SK-N-SH (cell line): ENCODE measurements around the gene PLA2G2D. TPM values are rescaled to one million over a fixed set of nuclear protein-coding genes. Genes with fewer than 3 reads are reported as not detected.

ENCODE experiments used
- CTCF ChIA-PET: fragments of 300-600, 350-600 bp; formaldehyde crosslinking; extraction: SDS; loops from one replicate; lab custom pipeline; 2021; lab: Yijun Ruan, JAX
- POLR2A ChIA-PET: fragments of 350-600 bp; sonication (Branson Sonifier 250); formaldehyde crosslinking; extraction: SDS; loops from one replicate; lab custom pipeline; 2020; ENCODE audit warnings: antibody characterized with exemption, inconsistent platforms; lab: Yijun Ruan, JAX
- DNase-seq: peaks from one replicate; pipeline ENCODE4 v3.0.0; 2012
- H2AFZ ChIP-seq: fragments of 200-600 bp; sonication (generic); 2 replicates; pipeline ENCODE4 v1.8.1; 2016; ENCODE audit warnings: antibody characterized with exemption, mild to moderate bottlenecking, low read depth
- H3F3A ChIP-seq: fragments of 200-600 bp; sonication (generic); replicated peaks from 2 replicates; pipeline ENCODE3; 2016; ENCODE audit warnings: antibody characterized with exemption, mild to moderate bottlenecking; ENCODE audit not compliant: insufficient read depth
- H3K27ac ChIP-seq, 2 experiments: fragments of 200-500 bp in 1 of 2; fragments of 200-600 bp in 1 of 2; sonication (Bioruptor generic) in 1 of 2; sonication (generic), shearing (Covaris generic) in 1 of 2; 2 replicates each; pipeline versions ENCODE4 v1.5.1 to v1.6.1; 2014 to 2016; ENCODE audit warnings: low read depth in 2 of 2, inconsistent platforms in 1 of 2, low read length in 1 of 2, mild to moderate bottlenecking in 1 of 2, mixed read lengths in 1 of 2
- H3K27me3 ChIP-seq: fragments of 200-600 bp; sonication (generic), shearing (Covaris generic); 2 replicates; pipeline ENCODE4 v1.6.1; 2016; ENCODE audit warnings: mixed run types; ENCODE audit not compliant: insufficient read depth
- H3K36me3 ChIP-seq, 2 experiments: fragments of 200-500 bp in 1 of 2; fragments of 200-600 bp in 1 of 2; sonication (Bioruptor generic) in 1 of 2; sonication (generic) in 1 of 2; replicated peaks in 1 of 2; 2 replicates each; pipeline versions ENCODE3 to v1.5.1; 2014 to 2016; ENCODE audit warnings: low read length in 1 of 2, mild to moderate bottlenecking in 1 of 2; ENCODE audit not compliant: insufficient read depth in 2 of 2, control insufficient read depth in 1 of 2
- H3K4me1 ChIP-seq, 2 experiments: fragments of 200-500 bp in 1 of 2; fragments of 200-600 bp in 1 of 2; sonication (Bioruptor generic) in 1 of 2; sonication (generic), shearing (Covaris generic) in 1 of 2; 2 replicates each; pipeline versions ENCODE4 v1.5.1 to v1.6.1; 2014 to 2016; ENCODE audit warnings: low read depth in 1 of 2, low read length in 1 of 2, mixed run types in 1 of 2; ENCODE audit not compliant: insufficient read depth in 2 of 2, control insufficient read depth in 1 of 2
- H3K4me2 ChIP-seq: fragments of 200-600 bp; sonication (generic), shearing (Covaris generic); 2 replicates; pipeline ENCODE4 v1.6.1; 2017; ENCODE audit warnings: mixed run types
- H3K4me3 ChIP-seq, 2 experiments: fragments of 200-500 bp in 1 of 2; fragments of 200-600 bp in 1 of 2; sonication (Bioruptor generic) in 1 of 2; sonication (generic), shearing (Covaris generic) in 1 of 2; 2 replicates each; pipeline versions ENCODE4 v1.5.1 to v1.8.1; 2014 to 2016; ENCODE audit warnings: low read depth in 2 of 2, inconsistent platforms in 1 of 2, low read length in 1 of 2, mild to moderate bottlenecking in 1 of 2, mixed read lengths in 1 of 2, moderate library complexity in 1 of 2
- H3K79me2 ChIP-seq: fragments of 200-600 bp; sonication (generic); 2 replicates; pipeline ENCODE4 v1.8.1; 2017; ENCODE audit warnings: mild to moderate bottlenecking; ENCODE audit not compliant: insufficient read depth
- H3K9ac ChIP-seq: fragments of 200-600 bp; sonication (generic); 2 replicates; pipeline ENCODE4 v1.6.1; 2017; ENCODE audit warnings: mixed run types
- H3K9me2 ChIP-seq: fragments of 200-600 bp; sonication (generic); 2 replicates; pipeline ENCODE4 v1.6.1; 2017; ENCODE audit warnings: mixed run types
- H3K9me3 ChIP-seq: fragments of 200-600 bp; sonication (generic); 2 replicates; pipeline ENCODE4 v1.6.1; 2017; ENCODE audit warnings: mixed run types, mild to moderate bottlenecking, moderate library complexity
- H4K20me1 ChIP-seq: fragments of 200-600 bp; sonication (generic); 2 replicates; pipeline ENCODE4 v1.6.1; 2017; ENCODE audit warnings: mild to moderate bottlenecking, mixed run types; ENCODE audit not compliant: insufficient read depth
- CTCF ChIP-seq: fragments of 200-600 bp; sonication (generic); IDR thresholded peaks from 2 replicates; pipeline ENCODE4 v1.6.1; 2017; ENCODE audit warnings: antibody characterized with exemption, mild to moderate bottlenecking, moderate library complexity
- ELF1 ChIP-seq: IDR thresholded peaks from 2 replicates; pipeline ENCODE4 v1.4.0; 2012
- EP300 ChIP-seq, 2 experiments: IDR thresholded peaks; 2 replicates each; pipeline versions ENCODE4 v1.4.0 to v1.6.1; 2012; ENCODE audit warnings: borderline replicate concordance in 1 of 2, low read depth in 1 of 2, low read length in 1 of 2
- MAX ChIP-seq: IDR thresholded peaks from 2 replicates; pipeline ENCODE4 v1.4.0; 2012; ENCODE audit warnings: low read depth
- NFIC ChIP-seq: IDR thresholded peaks from 2 replicates; pipeline ENCODE4 v1.4.0; 2012; ENCODE audit warnings: borderline replicate concordance
- NRF1 ChIP-seq: IDR thresholded peaks from 2 replicates; pipeline ENCODE4 v1.6.1; 2012; ENCODE audit warnings: low read depth, mild to moderate bottlenecking, low read length
- PBX3 ChIP-seq: IDR thresholded peaks from 2 replicates; pipeline ENCODE4; 2012
- POLR2AphosphoS5 ChIP-seq: IDR thresholded peaks from 2 replicates; pipeline ENCODE4 v1.6.1; 2012; ENCODE audit warnings: low read depth, low read length
- RAD21 ChIP-seq: IDR thresholded peaks from 2 replicates; pipeline ENCODE4 v1.6.1; 2012; ENCODE audit warnings: mild to moderate bottlenecking, low read length
- RFX5 ChIP-seq: IDR thresholded peaks from 2 replicates; pipeline ENCODE4 v1.6.1; 2012; ENCODE audit warnings: mild to moderate bottlenecking, improper control_type of control experiment, low read length
- SMC3 ChIP-seq: IDR thresholded peaks from 2 replicates; pipeline ENCODE4 v1.6.1; 2012; ENCODE audit warnings: low read depth, low read length, improper control_type of control experiment
- TCF12 ChIP-seq: IDR thresholded peaks from 2 replicates; pipeline ENCODE4 v1.4.0; 2012
- TEAD4 ChIP-seq: IDR thresholded peaks from 2 replicates; pipeline ENCODE4 v1.4.0; 2012; ENCODE audit warnings: mild to moderate bottlenecking, borderline replicate concordance; ENCODE audit not compliant: insufficient read depth
- ZBTB33 ChIP-seq: IDR thresholded peaks from 2 replicates; pipeline ENCODE4 v1.4.0; 2012; ENCODE audit warnings: low read depth, borderline replicate concordance
- WGBS: methylation state at CpG from one replicate; pipeline ENCODE4 v1.1.6; 2017; ENCODE audit warnings: low lambda C conversion rate; 5-methylcytosine and 5-hydroxymethylcytosine counted together
- polyA plus RNA-seq, 3 experiments: library from polyadenylated mRNA; depleted of rRNA; stranded (reverse); fragments of >200 nt; gene quantifications; 2 replicates each; pipeline ENCODE4 v1.2.3, GENCODE V29; 2012

PLA2G2D gene
- polyA plus RNA-seq, 1 of the 3 experiments (the other 2 are of a cell fraction), result not detected

- TF ChIP-seq TCF12 (no peak), EP300 (IDR thresholded peaks at IDR 0.05; ENCODE audit: borderline replicate concordance in 1 of 2, low read depth in 1 of 2, low read length in 1 of 2) (no peak), RFX5 (no peak), PBX3 (no peak)
Measured at GRCh38 chr1:20153000-20153418, 33.7 kb upstream of the PLA2G2D start (continued).

GRCh38 chr1:20152599-20152930, 33.2 kb upstream of the PLA2G2D start:
- H3K9me3 ChIP-seq, result no peaks in the 10 kb centered on the region
- no peaks in the 10 kb centered on the region for H3K9me2 ChIP-seq
- no peaks in the 10 kb centered on the region for H3F3A ChIP-seq
- H3K4me3 ChIP-seq, result peak overlapping the region in 1 of 2 experiments; percentile 45; a peak in 1 of 4 replicates
- H3K4me1 ChIP-seq, result peaks cover 0 to 5% of the 10 kb centered on the region in 2 experiments; a peak in 1 of 4 replicates
- H3K4me2 ChIP-seq, result no peak overlapping the region
- no peaks in the 10 kb centered on the region; the same call in 1 of the 2 replicates for H3K27me3 ChIP-seq
- no peaks in the 10 kb centered on the region for H3K79me2 ChIP-seq
- TF ChIP-seq TEAD4 (no peak), NFIC (no peak), NRF1 (no peak), MAX (no peak)
- DNase-seq, result no peak
- ChIA-PET POLR2A (interaction anchor here (1.2 kb wide), 1 partner anchor 178 kb away, joined by 4 read pairs; no protein-coding TSS in a partner anchor), CTCF (interaction anchor here (0.6 to 17.8 kb wide), 35 partner anchors 9 to 437 kb away, joined by 3 to 243 read pairs (median 5); partner anchors contain the start of genes OTUD3 and PLA2G2E)
- H3K36me3 ChIP-seq, result no peaks in the 10 kb centered on the region
- no peak overlapping the region for H3K27ac ChIP-seq
- no peak overlapping the region for H2AFZ ChIP-seq
- no peaks in the 10 kb centered on the region for H4K20me1 ChIP-seq
- WGBS, result 30% methylated on average over 4 of the region's 7 CpGs
- H3K9ac ChIP-seq, result no peak overlapping the region

- H3K9ac ChIP-seq, result no peak overlapping the region
Measured at GRCh38 chr1:20151906-20152598, 32.7 kb upstream of the PLA2G2D start.

More at GRCh38 chr1:20151906-20152598, 32.7 kb upstream of the PLA2G2D start:
- Histone ChIP-seq H2AFZ (peak overlapping the region; percentile 50; the same call in 1 of the 2 replicates), H4K20me1 (no peaks in the 10 kb centered on the region), H3K27me3 (no peaks in the 10 kb centered on the region; the same call in 1 of the 2 replicates), H3K9me2 (no peaks in the 10 kb centered on the region), H3K79me2 (no peaks in the 10 kb centered on the region), H3K9me3 (no peaks in the 10 kb centered on the region), H3F3A (no peaks in the 10 kb centered on the region), H3K36me3 (no peaks in the 10 kb centered on the region), H3K4me2 (peak overlapping the region; percentile 81), H3K4me1 (peaks cover 0 to 5% of the 10 kb centered on the region in 2 experiments; a peak in 1 of 4 replicates), H3K27ac (no peak overlapping the region), H3K4me3 (peak overlapping the region; percentile 45 to 49)
- WGBS, result 0% methylated on average over 5 of the region's 29 CpGs
- DNase-seq, result peak; percentile 94
- peak; percentile 92 for TF ChIP-seq SMC3
- TF ChIP-seq CTCF, result peak; percentile 88
- no peak for TF ChIP-seq ZBTB33
- no peak for TF ChIP-seq POLR2AphosphoS5
- TF ChIP-seq RAD21, result peak; percentile 90
- no peak for TF ChIP-seq NRF1
- peak; percentile 52; the same call in 1 of the 2 replicates for TF ChIP-seq ELF1
- ChIA-PET CTCF (interaction anchor here (0.5 to 17.8 kb wide), 57 partner anchors 9 to 447 kb away, joined by 3 to 243 read pairs (median 4); partner anchors contain the start of genes OTUD3, PLA2G2D and PLA2G2E), POLR2A (interaction anchor here (0.9 to 1.2 kb wide), 2 partner anchors 177 to 334 kb away, joined by 4 read pairs; partner anchors contain the start of gene CAMK2N1)
